Aorta (tissue), 5 donors: Measurements from ENCODE around the gene YIPF5. TPM values are rescaled to one million over a fixed set of nuclear protein-coding genes. Genes with fewer than 3 reads are reported as not detected.

ENCODE experiments used
- ATAC-seq: fragments of 200-7000 bp; cut with Tn5 transposase; one replicate; pipeline ENCODE4 v1.9.1; 2022; ENCODE audit warnings: moderate library complexity; ENCODE audit not compliant: low FRiP score
- DNase-seq, 2 donors: peaks; one replicate each; pipeline ENCODE4 v3.0.0-alpha.2; 2020
- H3K27ac ChIP-seq, 2 donors: one replicate each; pipeline ENCODE4 v1.5.1; 2013; ENCODE audit warnings: low read length in 2 of 2, mild to moderate bottlenecking in 2 of 2, moderate library complexity in 2 of 2, control low read depth in 1 of 2, inconsistent platforms in 1 of 2, low read depth in 1 of 2
- H3K27me3 ChIP-seq, 2 donors: one replicate each; pipeline ENCODE4 v1.6.1; 2013; ENCODE audit warnings: control low read depth in 1 of 2, low read length in 1 of 2, mild to moderate bottlenecking in 1 of 2, moderate library complexity in 1 of 2; ENCODE audit not compliant: insufficient read depth in 2 of 2, control insufficient read depth in 1 of 2
- H3K36me3 ChIP-seq, 2 donors: one replicate each; pipeline ENCODE4 v1.6.1; 2013; ENCODE audit warnings: control low read depth in 1 of 2, low read length in 1 of 2, mild to moderate bottlenecking in 1 of 2; ENCODE audit not compliant: insufficient read depth in 2 of 2, control insufficient read depth in 1 of 2
- H3K4me1 ChIP-seq, 2 donors: one replicate each; pipeline ENCODE4 v1.6.1; 2013; ENCODE audit warnings: low read length in 2 of 2, control low read depth in 1 of 2, mild to moderate bottlenecking in 1 of 2, moderate library complexity in 1 of 2; ENCODE audit not compliant: insufficient read depth in 2 of 2, control insufficient read depth in 1 of 2
- H3K4me3 ChIP-seq, 2 donors: one replicate each; pipeline ENCODE4 v1.5.1; 2013; ENCODE audit warnings: low read length in 2 of 2, control low read depth in 1 of 2, mild to moderate bottlenecking in 1 of 2
- H3K9me3 ChIP-seq: one replicate; pipeline ENCODE4 v1.6.1; 2013; ENCODE audit warnings: mild to moderate bottlenecking, low read length; ENCODE audit not compliant: control insufficient read depth
- WGBS, 2 donors: extraction: QIAGEN DNeasy Blood & Tissue Kit; methylation state at CpG; one replicate each; pipeline ENCODE4 v1.1.7; 2013; 5-methylcytosine and 5-hydroxymethylcytosine counted together
- intact Hi-C, 2 donors: fragments of 100-400 bp; cut with DNase I; formaldehyde crosslinking; loops; one replicate each; pipeline versions ENCODE4 v1.14.2 to v1.15.0; 2022
- long read RNA-seq, 2 donors: library from polyadenylated mRNA; unstranded; transcript quantifications; one replicate each; pipeline ENCODE4 v2.0.0, GENCODE V29; 2020 to 2021
- polyA plus RNA-seq, 2 donors: library from polyadenylated mRNA; stranded (reverse); fragments of 200-250 nt; gene quantifications; one replicate each; pipeline ENCODE4 v1.2.3, GENCODE V29; 2013
- total RNA-seq, 2 donors: library from RNA; stranded (reverse); fragmentation: NEBNext Ultra II Directional; extraction: Animal tissue kit (Norgen Biotek cat#: 25700); gene quantifications; one replicate each; pipeline ENCODE4 v1.2.1, GENCODE V29; 2021
- donor health status: healthy with polysubstance abuse.
- donor health status: Bipolar disorder and iron deficiency.
- donor health status: DM: no; HTN: no; CAD: no.
- donor health status: DM: no; HTN: no; CAD: no.
- donor health status: DM: yes; HTN: yes; CAD: no.

YIPF5 gene
- total RNA-seq: 10 to 100 TPM; 40.4 to 48.2 TPM
- 10 to 100 TPM; 19.7 to 23.7 TPM for polyA plus RNA-seq
- long read RNA-seq, donor 1, transcript YIPF5-201 (6 exons, 3,147 nt): major isoform, 235 of 256 reads
- long read RNA-seq, donor 1, partial matches to known transcripts: 3 of 256 reads
- long read RNA-seq, donor 1, other reads (novel, unspliced or antisense): 17 of 256 reads
- long read RNA-seq, donor 2, transcript YIPF5-201 (6 exons, 3,147 nt): major isoform, 22 of 24 reads
- long read RNA-seq, donor 2, partial matches to known transcripts: 2 of 24 reads
- long read RNA-seq, donor 2, other reads (novel, unspliced or antisense): 0 of 24 reads

DNA sequence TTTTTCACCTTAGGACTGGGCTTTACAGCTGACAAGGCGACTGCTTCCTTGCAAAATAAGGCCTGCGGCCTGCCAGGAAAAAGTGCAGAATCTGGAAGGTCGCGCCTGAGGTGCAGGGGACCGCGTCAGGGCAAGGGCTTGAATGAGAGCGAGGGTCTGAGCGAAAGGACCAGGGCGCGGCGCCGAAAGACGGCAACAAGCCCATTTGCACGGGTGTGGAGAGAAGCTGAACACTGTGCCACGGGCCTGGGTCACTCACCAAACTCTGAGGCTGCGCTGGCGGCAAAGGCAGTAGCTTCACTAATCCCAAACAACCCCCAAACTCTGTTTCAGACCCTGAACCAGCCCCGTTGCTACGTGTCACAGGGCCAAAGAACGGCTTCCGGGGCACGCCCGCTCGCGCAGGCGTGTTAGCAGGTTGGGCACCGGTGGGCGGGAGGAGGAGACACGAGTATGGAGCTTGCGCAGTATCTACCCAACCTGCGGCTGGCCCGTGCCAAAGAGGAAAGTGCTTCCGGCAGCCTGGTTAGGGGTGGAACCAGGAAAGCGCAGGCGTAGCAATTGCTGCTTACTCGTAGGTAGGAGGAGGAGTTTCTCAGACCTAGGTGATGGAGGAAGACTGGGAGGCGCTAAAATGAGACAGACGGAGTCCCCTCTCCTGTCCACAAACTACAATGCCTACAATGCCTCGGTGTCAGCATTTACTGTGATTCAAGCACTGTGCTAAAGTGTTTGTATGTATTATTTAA, at the start of gene YIPF5, which contains the start of gene KCTD16:
YIPF5 (minus strand) TSS at position 384 of the 749 bp plus-strand sequence. CDS start 704 bp downstream, outside the sequence.
KCTD16 (plus strand) TSS at position 598 of the 749 bp plus-strand sequence.
- Histone ChIP-seq H3K4me3 (peak within 1 kb of the TSS; percentile 65 to 90), H3K4me1 (peaks cover 0 to 5% of the 10 kb centered on the region in 2 donors), H3K27ac (peak within 1 kb of the TSS in 1 of 2 donors; percentile 35), H3K27me3 (no peaks in the 10 kb centered on the region), H3K9me3 (no peaks in the 10 kb centered on the region), H3K36me3 (no peaks in the 10 kb centered on the region)
- intact Hi-C loops: no loop called here
- ATAC-seq: peak; percentile 98
- peak; percentile 97 to 98 for DNase-seq
- WGBS, 2 donors: 0 to 1% methylated on average over 39 of the region's 39 CpGs

DNA sequence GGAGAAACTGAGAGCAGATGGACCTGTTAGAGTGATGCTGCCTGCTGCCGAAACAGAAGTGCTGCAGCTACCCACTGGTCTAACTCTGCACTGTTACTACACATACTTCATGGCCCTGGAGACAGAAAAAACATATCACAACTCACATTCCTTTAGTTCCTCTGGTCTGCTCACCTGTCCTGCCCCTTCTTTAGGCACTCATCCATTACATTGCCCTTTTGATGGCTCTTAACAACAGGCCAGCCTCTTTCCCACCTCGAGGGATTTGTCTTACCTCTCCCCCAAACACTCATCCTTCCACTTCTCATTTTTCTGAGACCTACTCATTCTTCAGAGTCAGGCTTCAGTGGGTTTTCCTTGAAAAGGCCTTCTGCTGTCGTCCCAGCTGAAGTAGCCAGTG, 49.4 kb upstream of the YIPF5 start:
- intact Hi-C loops: no loop called here
- DNase-seq (no peak), ATAC-seq (no peak)
- no peak overlapping the region for H3K4me3 ChIP-seq
- H3K4me1 ChIP-seq: no peaks in the 10 kb centered on the region
- H3K27ac ChIP-seq: no peak overlapping the region
- H3K36me3 ChIP-seq: no peaks in the 10 kb centered on the region
- H3K9me3 ChIP-seq: no peaks in the 10 kb centered on the region
- 74 to 77% methylated on average over 3 of the region's 3 CpGs for WGBS, 2 donors
- no peaks in the 10 kb centered on the region for H3K27me3 ChIP-seq

DNA sequence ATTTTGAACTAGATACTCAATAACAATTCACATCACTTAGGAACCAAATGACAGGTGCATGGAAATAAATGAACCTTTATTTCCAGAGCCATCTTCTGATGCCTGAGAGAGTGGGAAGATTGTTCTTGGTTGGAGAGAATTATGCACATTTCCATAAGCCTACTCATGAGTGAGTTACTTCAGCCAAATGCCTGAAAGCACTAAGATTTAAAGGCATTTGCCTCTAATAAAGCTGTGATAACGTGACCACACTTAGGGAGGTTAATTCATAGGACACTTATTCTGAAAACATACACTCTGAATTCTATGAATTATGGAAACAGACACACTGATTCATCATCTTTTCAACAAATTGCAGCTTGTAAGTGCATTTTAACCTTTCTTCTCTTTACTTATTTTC, 40.2 kb upstream of the YIPF5 start:
- intact Hi-C loops: no loop called here
- Histone ChIP-seq H3K9me3 (no peaks in the 10 kb centered on the region), H3K4me3 (no peak overlapping the region), H3K27ac (no peak overlapping the region), H3K27me3 (no peaks in the 10 kb centered on the region), H3K4me1 (no peaks in the 10 kb centered on the region), H3K36me3 (no peaks in the 10 kb centered on the region)
- DNase-seq (no peak), ATAC-seq (no peak)
- 63 to 71% methylated on average over 1 of the region's 1 CpG for WGBS, 2 donors

DNA sequence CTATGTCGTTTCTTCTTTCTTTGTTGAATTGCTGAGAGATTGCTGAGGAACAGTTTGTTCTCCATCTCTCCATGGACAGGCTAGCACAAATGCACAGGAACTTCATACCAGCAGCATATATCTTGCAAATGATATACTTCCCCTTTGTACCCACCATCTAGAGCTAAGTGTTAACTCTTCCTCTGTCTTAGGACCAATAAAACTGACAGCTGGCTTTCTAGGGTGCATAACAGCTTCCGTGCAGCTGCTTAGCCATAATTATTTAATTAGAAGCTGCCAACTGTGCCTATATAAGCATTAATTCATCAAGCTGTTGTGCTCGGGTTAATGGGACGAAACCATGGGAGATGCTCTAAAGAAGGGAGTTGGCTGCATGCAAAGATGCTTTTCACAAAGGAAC, 38.9 kb upstream of the YIPF5 start:
- Histone ChIP-seq H3K4me1 (no peaks in the 10 kb centered on the region), H3K4me3 (no peak overlapping the region), H3K36me3 (no peaks in the 10 kb centered on the region), H3K27me3 (no peaks in the 10 kb centered on the region), H3K27ac (no peak overlapping the region), H3K9me3 (no peaks in the 10 kb centered on the region)
- WGBS, 2 donors: 87% methylated on average over 4 of the region's 4 CpGs
- ATAC-seq (no peak), DNase-seq (no peak)
- intact Hi-C loops: loop anchor here (10.0 kb wide), 3 partner anchors 1625 to 1845 kb away; partner anchors contain the start of gene PRELID2 (in 1 of the 2)

DNA sequence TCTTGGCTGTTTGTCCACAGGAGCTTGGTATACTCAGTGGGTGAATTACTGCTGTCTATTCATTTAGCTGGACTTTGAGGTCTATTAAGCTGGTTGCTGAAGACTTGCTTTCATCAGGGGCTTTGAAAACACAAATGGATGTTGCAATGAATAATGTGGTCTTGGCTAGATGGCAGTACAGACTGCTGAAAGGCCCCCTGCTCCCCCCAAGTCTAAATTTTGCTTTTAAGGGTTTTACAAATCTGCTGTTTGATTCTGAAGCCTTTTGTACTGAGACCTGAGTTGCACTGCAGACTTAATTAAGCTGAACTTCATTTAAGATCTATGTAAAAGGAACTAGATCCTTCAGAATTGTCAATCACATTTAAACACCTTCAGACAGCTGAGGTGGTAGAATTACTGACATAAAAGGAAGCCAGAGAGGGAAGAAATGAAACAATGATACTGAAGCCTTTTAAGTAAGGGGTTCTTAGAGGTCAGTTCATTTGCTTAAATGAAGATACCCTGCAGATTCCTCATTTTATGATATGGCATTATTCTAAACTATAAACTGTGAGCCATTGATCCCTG, 37.5 kb upstream of the YIPF5 start:
- DNase-seq (no peak), ATAC-seq (no peak)
- no peak overlapping the region for H3K4me3 ChIP-seq
- no peaks in the 10 kb centered on the region for H3K4me1 ChIP-seq
- H3K36me3 ChIP-seq: no peaks in the 10 kb centered on the region
- no peaks in the 10 kb centered on the region for H3K27me3 ChIP-seq
- no peak overlapping the region for H3K27ac ChIP-seq
- H3K9me3 ChIP-seq: no peaks in the 10 kb centered on the region
- intact Hi-C loops: loop anchor here (10.0 kb wide), 3 partner anchors 1627 to 1847 kb away; partner anchors contain the start of gene PRELID2 (in 1 of the 2)

DNA sequence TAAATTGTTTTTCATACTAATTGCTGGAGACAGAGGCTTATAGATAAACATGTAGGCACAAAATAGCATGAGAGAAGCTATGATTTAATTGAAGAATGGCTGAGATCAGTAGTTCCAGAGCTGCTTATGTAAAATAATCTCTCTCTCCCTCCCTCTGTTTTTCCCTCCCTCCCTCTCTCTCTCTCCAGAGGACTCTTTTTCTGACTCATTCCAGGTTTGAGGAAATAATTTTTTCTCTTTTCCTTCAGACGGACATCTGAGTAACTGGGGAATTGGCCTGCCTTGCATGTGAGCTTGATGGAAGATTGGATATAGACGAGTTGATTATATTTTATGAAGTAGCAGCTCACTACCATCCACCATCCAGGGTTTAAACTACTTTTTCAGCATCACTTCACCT, 35.7 kb upstream of the YIPF5 start:
- WGBS, 2 donors: 17 to 21% methylated on average over 2 of the region's 2 CpGs
- Histone ChIP-seq H3K9me3 (no peaks in the 10 kb centered on the region), H3K27me3 (no peaks in the 10 kb centered on the region), H3K4me3 (no peak overlapping the region), H3K27ac (no peak overlapping the region), H3K36me3 (no peaks in the 10 kb centered on the region), H3K4me1 (no peaks in the 10 kb centered on the region)
- intact Hi-C loops: loop anchor here (10.0 kb wide), 3 partner anchors 1629 to 1849 kb away; partner anchors contain the start of gene PRELID2 (in 1 of the 2)
- DNase-seq: no peak
- ATAC-seq: no peak

DNA sequence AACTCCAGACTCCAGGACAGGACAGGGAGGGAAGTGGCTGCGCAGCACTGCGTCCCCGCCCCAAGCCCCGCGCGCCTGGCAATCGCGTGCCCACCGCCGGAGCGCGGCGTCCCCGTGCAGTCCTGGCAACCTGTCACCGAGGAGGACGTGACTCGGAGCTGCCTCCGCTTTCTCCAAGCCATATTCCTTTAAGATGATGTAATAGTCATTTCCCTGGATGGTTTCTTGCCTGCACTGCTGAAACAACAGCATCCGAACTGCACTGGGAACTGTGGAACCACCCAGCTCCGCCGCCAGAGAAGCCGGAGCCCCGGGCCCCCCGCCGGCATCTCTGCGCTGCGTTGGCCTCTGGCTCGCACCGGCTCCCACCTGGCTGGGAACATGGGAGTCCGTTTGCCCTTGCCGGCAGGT, 34.7 kb upstream of the YIPF5 start:
- Histone ChIP-seq H3K36me3 (no peaks in the 10 kb centered on the region), H3K9me3 (no peaks in the 10 kb centered on the region), H3K27ac (no peak overlapping the region), H3K4me3 (peak overlapping the region; percentile 41 to 56), H3K4me1 (no peaks in the 10 kb centered on the region), H3K27me3 (no peaks in the 10 kb centered on the region)
- ATAC-seq (peak; percentile 82), DNase-seq (peak; percentile 55 to 80)
- intact Hi-C loops: loop anchor here (10.0 kb wide), 3 partner anchors 1630 to 1850 kb away; partner anchors contain the start of gene PRELID2 (in 1 of the 2)
- 1% methylated on average over 30 to 31 of the region's 31 CpGs for WGBS, 2 donors

DNA sequence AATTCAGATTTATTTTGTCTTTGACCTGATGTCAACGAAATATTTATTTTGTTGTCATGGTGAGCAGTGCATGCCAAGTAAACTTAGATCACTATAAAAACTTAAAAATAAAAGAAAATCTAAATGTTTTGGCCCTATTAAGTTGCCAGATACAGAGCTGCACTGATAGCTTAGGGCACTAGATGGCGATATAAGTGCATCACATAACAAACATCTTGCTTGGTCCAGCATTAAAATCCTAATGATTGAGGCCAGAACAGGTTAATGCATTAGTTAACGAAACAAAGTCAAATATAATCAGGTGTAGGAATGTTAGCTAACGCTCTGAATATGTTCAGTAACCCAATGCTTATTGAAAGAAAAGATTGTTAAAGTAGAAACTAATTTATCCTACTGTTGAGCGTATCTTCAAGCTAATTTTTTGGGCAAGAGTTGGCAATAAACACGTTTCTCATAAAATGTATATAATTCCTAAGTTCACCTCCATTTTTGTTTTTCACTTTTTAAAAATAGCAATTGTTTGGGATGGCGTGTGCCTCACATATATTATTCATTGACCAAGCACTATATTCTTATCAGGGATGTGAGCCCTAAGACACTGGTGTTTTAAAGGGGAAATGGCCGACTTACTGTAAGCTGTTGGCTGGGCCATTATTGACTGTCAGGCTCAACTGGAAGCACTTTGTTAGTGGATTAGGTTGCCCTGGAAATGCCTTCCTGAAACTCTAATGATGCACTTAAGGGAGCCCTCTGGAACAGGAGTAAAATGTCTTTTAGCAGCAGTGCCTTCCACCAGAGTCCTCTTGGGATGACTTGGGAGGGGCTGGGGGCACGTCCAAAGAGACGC, 33.5 kb upstream of the YIPF5 start:
- intact Hi-C loops: loop anchor here (10.0 kb wide), 3 partner anchors 1631 to 1851 kb away; partner anchors contain the start of gene PRELID2 (in 1 of the 2)
- ATAC-seq: peak; percentile 81
- no peaks in the 10 kb centered on the region for H3K4me1 ChIP-seq

More for the DNA sequence above, 33.5 kb upstream of the YIPF5 start:
- WGBS, 2 donors: 34 to 35% methylated on average over 10 of the region's 10 CpGs
- H3K27me3 ChIP-seq: no peaks in the 10 kb centered on the region
- no peak overlapping the region for H3K4me3 ChIP-seq
- no peak for DNase-seq
- H3K27ac ChIP-seq: no peak overlapping the region
- no peaks in the 10 kb centered on the region for H3K36me3 ChIP-seq
- no peaks in the 10 kb centered on the region for H3K9me3 ChIP-seq
